OCI-LY3 (cell line): ENCODE measurements around the gene UNC13B.

Experiments used
- CTCF ChIP-seq: fragments of 200-600, 300-600 bp; sonication (generic); IDR thresholded peaks from 2 replicates; pipeline ENCODE4 v1.5.1; 2014; ENCODE audit warnings: antibody characterized with exemption, low read length, low read depth
- EZH2phosphoT487 ChIP-seq: fragments of 200-600 bp; shearing (Covaris generic); IDR thresholded peaks from 2 replicates; pipeline ENCODE4 v1.6.1; 2018; ENCODE audit warnings: antibody characterized with exemption, mixed run types, low read depth

GRCh38 chr9:35142037-35142436 lies 19.8 kb upstream of the UNC13B start:
- TF ChIP-seq CTCF (no peak), EZH2phosphoT487 (no peak)
